ENCODE measurements around the gene BTK.

DNA sequence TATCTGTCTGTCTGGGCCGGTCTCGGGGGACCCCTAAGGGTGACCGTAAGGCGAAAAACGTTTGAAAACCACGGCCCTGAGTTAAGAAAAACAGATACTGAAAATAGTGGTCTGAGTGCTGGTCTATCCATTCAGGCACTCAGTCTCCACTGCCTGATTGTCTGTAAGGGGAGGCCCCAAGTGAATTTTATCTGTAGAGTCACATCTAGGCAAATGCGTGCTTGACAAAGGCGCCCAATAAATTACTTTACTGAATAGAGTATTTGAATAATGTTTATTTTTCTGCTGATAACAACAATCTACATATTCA, 22.5 kb upstream of the BTK start:
- TF ChIP-seq CTCF (conservative IDR thresholded peaks at IDR 0.05; ENCODE audit: low read depth, low read length) (no peak), EZH2 (IDR thresholded peaks at IDR 0.05; ENCODE audit: low read length, unreplicated experiment) (no peak), EZH2phosphoT487 (IDR thresholded peaks at IDR 0.05; ENCODE audit: borderline replicate concordance, low read length) (no peak)

Data from PC-3 (cell line).